Endothelial cell of umbilical vein (primary cell): ENCODE results near the gene EPO. TPM values are rescaled to one million over a fixed set of nuclear protein-coding genes. Genes with fewer than 3 reads are reported as not detected.

Source experiments
- BruUV-seq: library from RNA; stranded (reverse); fragments of 400-500 nt; replicated peaks from 2 replicates; lab custom pipeline; 2021; lab: Mats Ljungman, UMichigan
- CTCF ChIA-PET: fragments of 300-600, 350-600 bp; sonication (Branson Sonifier 250); formaldehyde crosslinking; loops from one replicate; lab custom pipeline; 2021; ENCODE audit warnings: antibody characterized with exemption, inconsistent platforms; lab: Charles Lee
- POLR2A ChIA-PET: fragments of 300-600, 350-600 bp; sonication (Branson Sonifier 250); formaldehyde crosslinking; loops from one replicate; lab custom pipeline; 2021; ENCODE audit warnings: antibody characterized with exemption, inconsistent platforms; lab: Charles Lee
- DNase-seq: peaks from one replicate; pipeline ENCODE4 v3.0.0-alpha.2; 2011; ENCODE audit warnings: low read depth, low spot score
- FAIRE-seq: peaks from 2 replicates; lab custom pipeline; 2011; peaks lifted over from hg19 to GRCh38; lab: Jason Lieb, UNC
- H2AFZ ChIP-seq: 2 replicates; pipeline ENCODE4 v1.6.0; 2012; ENCODE audit warnings: low read depth, low read length, control low read depth, inconsistent platforms
- H3K27ac ChIP-seq: 2 replicates; pipeline ENCODE4 v1.5.1; 2011; ENCODE audit warnings: low read depth, mild to moderate bottlenecking, control low read depth, low read length, moderate library complexity; ENCODE audit not compliant: insufficient read depth
- H3K27me3 ChIP-seq, 2 experiments: 2 replicates each; pipeline versions ENCODE4 v1.6.0 to v1.6.1; 2011; ENCODE audit warnings: low read length in 2 of 2, mixed read lengths in 1 of 2; ENCODE audit not compliant: control insufficient read depth in 2 of 2, insufficient read depth in 2 of 2
- H3K36me3 ChIP-seq, 2 experiments: 2 replicates in 1 of 2; 3 replicates in 1 of 2; pipeline ENCODE4 v1.5.1; 2011; ENCODE audit warnings: low read length in 2 of 2, mild to moderate bottlenecking in 1 of 2, moderate library complexity in 1 of 2; ENCODE audit not compliant: control insufficient read depth in 2 of 2, insufficient read depth in 2 of 2; ENCODE audit errors: extremely low read depth in 1 of 2
- H3K4me1 ChIP-seq: 3 replicates; pipeline ENCODE4 v1.5.1; 2011; ENCODE audit warnings: mild to moderate bottlenecking, low read length; ENCODE audit not compliant: control insufficient read depth, insufficient read depth; ENCODE audit errors: extremely low read depth
- H3K4me2 ChIP-seq: 2 replicates; pipeline ENCODE4 v1.6.1; 2011; ENCODE audit warnings: low read length, control low read depth, mixed read lengths; ENCODE audit not compliant: insufficient read depth
- H3K4me3 ChIP-seq, 3 experiments: fragments of 200-600 bp in 1 of 3; sonication (generic), shearing (Covaris generic) in 1 of 3; replicated peaks in 1 of 3; 2 replicates each; pipeline ENCODE4 v1.5.1; 2011 to 2016; ENCODE audit warnings: control low read depth in 3 of 3, low read length in 3 of 3, mild to moderate bottlenecking in 2 of 3, inconsistent platforms in 1 of 3, low read depth in 1 of 3, moderate library complexity in 1 of 3; ENCODE audit not compliant: insufficient read depth in 1 of 3
- H3K79me2 ChIP-seq: 2 replicates; pipeline ENCODE4 v1.6.0; 2012; ENCODE audit warnings: low read length, inconsistent platforms; ENCODE audit not compliant: control insufficient read depth, insufficient read depth
- H3K9ac ChIP-seq: replicated peaks from 2 replicates; pipeline ENCODE3; 2011; ENCODE audit warnings: low read length, control low read depth; ENCODE audit not compliant: insufficient read depth; ENCODE audit errors: extremely low read depth
- H3K9me1 ChIP-seq: replicated peaks from 3 replicates; pipeline ENCODE4 v1.6.0; 2011; ENCODE audit warnings: mild to moderate bottlenecking, low read length; ENCODE audit not compliant: control insufficient read depth, insufficient read depth; ENCODE audit errors: extremely low read depth
- H3K9me3 ChIP-seq: replicated peaks from 2 replicates; pipeline ENCODE4 v1.5.1; 2012; ENCODE audit warnings: low read length, inconsistent platforms; ENCODE audit not compliant: control insufficient read depth, insufficient read depth
- H4K20me1 ChIP-seq: replicated peaks from 2 replicates; pipeline ENCODE3; 2011; ENCODE audit warnings: mild to moderate bottlenecking, low read length; ENCODE audit not compliant: control insufficient read depth, insufficient read depth; ENCODE audit errors: extremely low read depth
- POLR2AphosphoS5 ChIP-seq: IDR thresholded peaks from 2 replicates; pipeline ENCODE4 v1.6.1; 2012; ENCODE audit warnings: low read depth, mild to moderate bottlenecking, control low read depth, low read length, moderate library complexity; ENCODE audit not compliant: insufficient read depth
- dilution Hi-C: fragments of 300-500 bp; cut with MboI; formaldehyde crosslinking; loops from one replicate; pipeline ENCODE4 v1.15.0; 2019; ENCODE audit warnings: low sequenced_read_pairs; ENCODE audit not compliant: extremely low pct_ligation_motif_present
- intact Hi-C: fragments of 100-400 bp; cut with micrococcal nuclease; formaldehyde crosslinking; loops from one replicate; pipeline ENCODE4 v1.10.0; 2022
- polyA plus RNA-seq, 4 experiments: library from polyadenylated mRNA; depleted of rRNA in 3 of 4; stranded (reverse) in 3 of 4; unstranded in 1 of 4; fragments of >200 nt; gene quantifications; 2 replicates each; pipeline versions ENCODE4 v1.2.1 to v1.2.3, GENCODE V29; 2011 to 2012; ENCODE audit warnings: missing spikeins in 1 of 4
- total RNA-seq: library from RNA; stranded (reverse); gene quantifications from 2 replicates; pipeline ENCODE4 v1.2.3, GENCODE V29; 2021
- TF ChIP-seq, protein P1 (sequence below), 2 donors: IDR thresholded peaks; 1 replicate in 1 of 2; 2 replicates in 1 of 2; pipeline ENCODE4 v1.5.1; 2011; ENCODE audit warnings: low read length in 2 of 2, mild to moderate bottlenecking in 2 of 2, moderate library complexity in 2 of 2, control low read depth in 1 of 2, inconsistent platforms in 1 of 2, low read depth in 1 of 2; ENCODE audit not compliant: insufficient read depth in 1 of 2; ENCODE audit errors: extremely low read depth in 1 of 2

EPO gene
- total and polyA plus RNA-seq, 2 donors (not counting 3 experiments of a cell fraction or from before 2014, with no cell fraction given), result not detected

DNA sequence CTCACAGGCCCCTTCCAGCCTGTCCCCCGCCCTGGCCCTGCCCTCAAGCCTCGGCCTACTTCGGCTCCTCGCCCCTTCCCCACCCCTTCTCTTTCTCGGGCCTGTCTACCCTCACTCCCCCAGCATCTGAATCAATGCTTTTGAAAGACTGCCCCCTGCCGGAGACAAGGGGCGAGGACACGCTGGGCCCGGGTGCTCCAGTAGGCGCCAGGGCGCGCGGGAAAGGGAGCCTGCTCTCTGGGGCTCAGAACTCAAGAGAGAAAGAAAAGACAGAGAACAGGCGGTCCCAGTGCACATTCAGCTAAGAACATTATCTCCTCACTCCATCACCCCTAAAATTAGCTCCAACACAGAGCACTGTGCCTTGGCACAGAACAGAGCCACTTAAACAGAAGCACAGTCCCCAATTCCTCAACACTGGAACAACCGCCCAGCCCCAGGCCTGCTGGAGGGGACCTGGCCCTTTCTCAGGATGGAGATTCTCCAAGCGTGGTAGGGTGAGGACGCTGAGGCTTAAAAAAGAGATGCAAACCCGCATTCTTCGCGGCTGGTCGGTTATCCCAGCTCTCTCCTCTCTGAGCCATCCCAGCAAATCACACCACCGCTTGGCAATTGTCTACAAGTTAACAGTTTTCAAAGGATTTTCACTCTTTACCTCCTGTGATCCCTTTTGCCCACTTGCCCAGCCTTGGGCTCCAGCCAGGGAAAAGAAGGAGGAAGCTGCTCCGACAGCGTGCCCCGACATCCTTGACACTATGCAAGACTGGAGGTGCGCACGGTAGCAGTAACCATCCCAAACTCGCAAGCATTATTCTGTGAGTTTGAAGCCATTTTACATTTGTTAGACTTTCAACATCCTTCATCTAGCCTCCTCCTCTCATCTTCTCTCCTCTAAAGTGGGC, 28.3 kb upstream of the EPO start:
- intact Hi-C loops, result loop anchor here (1.0 to 5.0 kb wide), 5 partner anchors 19 to 225 kb away; partner anchors contain the start of genes FBXO24, GNB2 and LRCH4
- H3K36me3 ChIP-seq, result peaks cover 3 to 25% of the 10 kb centered on the region in 2 experiments
- ChIA-PET CTCF (interaction anchor here (0.6 to 7.5 kb wide), 18 partner anchors 10 to 229 kb away, joined by 3 to 76 read pairs (median 6); partner anchors contain the start of genes MOSPD3, POP7 and SLC12A9), POLR2A (interaction anchor here (0.5 to 2.6 kb wide), 3 partner anchors 14 to 545 kb away, joined by 4 to 6 read pairs (median 4); partner anchors contain the start of genes FBXO24 and POP7)
- no peaks in the 10 kb centered on the region for H3K9me3 ChIP-seq
- peaks cover 16% of the 10 kb centered on the region for H3K4me1 ChIP-seq
- no peak overlapping the region for H3K27ac ChIP-seq
- H4K20me1 ChIP-seq, result peaks cover 2% of the 10 kb centered on the region
- peaks cover 47% of the 10 kb centered on the region for H3K79me2 ChIP-seq
- no peaks in the 10 kb centered on the region for H3K27me3 ChIP-seq
- H3K9ac ChIP-seq, result no peak overlapping the region
- no peaks in the 10 kb centered on the region for H3K9me1 ChIP-seq
- no peak overlapping the region for H2AFZ ChIP-seq
- peak overlapping the region; percentile 89 for H3K4me2 ChIP-seq
- peak; percentile 65 for DNase-seq
- BruUV-seq, result no TSS peak
- dilution Hi-C loops, result no loop called here
- TF ChIP-seq POLR2AphosphoS5, result no peak
- TF ChIP-seq, protein P1, sequence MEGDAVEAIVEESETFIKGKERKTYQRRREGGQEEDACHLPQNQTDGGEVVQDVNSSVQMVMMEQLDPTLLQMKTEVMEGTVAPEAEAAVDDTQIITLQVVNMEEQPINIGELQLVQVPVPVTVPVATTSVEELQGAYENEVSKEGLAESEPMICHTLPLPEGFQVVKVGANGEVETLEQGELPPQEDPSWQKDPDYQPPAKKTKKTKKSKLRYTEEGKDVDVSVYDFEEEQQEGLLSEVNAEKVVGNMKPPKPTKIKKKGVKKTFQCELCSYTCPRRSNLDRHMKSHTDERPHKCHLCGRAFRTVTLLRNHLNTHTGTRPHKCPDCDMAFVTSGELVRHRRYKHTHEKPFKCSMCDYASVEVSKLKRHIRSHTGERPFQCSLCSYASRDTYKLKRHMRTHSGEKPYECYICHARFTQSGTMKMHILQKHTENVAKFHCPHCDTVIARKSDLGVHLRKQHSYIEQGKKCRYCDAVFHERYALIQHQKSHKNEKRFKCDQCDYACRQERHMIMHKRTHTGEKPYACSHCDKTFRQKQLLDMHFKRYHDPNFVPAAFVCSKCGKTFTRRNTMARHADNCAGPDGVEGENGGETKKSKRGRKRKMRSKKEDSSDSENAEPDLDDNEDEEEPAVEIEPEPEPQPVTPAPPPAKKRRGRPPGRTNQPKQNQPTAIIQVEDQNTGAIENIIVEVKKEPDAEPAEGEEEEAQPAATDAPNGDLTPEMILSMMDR (IDR thresholded peaks at IDR 0.05; ENCODE audit: extremely low read depth in 1 of 2, insufficient read depth in 1 of 2, low read depth in 1 of 2, low read length in 2 of 2), result peak; percentile 86 to 89
- FAIRE-seq, result peak; percentile 70
- H3K4me3 ChIP-seq, result peak overlapping the region in 1 of 3 experiments; percentile 65
